ENCODE results near the gene IL22. TPM values are rescaled to one million over a fixed set of nuclear protein-coding genes. Genes with fewer than 3 reads are reported as not detected.

Gene IL22
- not detected in 3 replicates for total RNA-seq

- no peak for DNase-seq (ENCODE audit: low spot score in 2 of 2, unreplicated experiment in 2 of 2)
- Mint-ChIP-seq H3K4me3 (no peak within 1 kb of the TSS), H3K36me3 (no peaks in the 10 kb centered on the region), H3K9me3 (no peaks in the 10 kb centered on the region), H3K27me3 (ENCODE audit: low read depth) (peaks cover 5% of the 10 kb centered on the region), H3K27ac (no peak within 1 kb of the TSS), H3K4me1 (peaks cover 5% of the 10 kb centered on the region)
- TF ChIP-seq CTCF (IDR thresholded peaks at IDR 0.05; ENCODE audit: unreplicated experiment) = no peak
Observed at GRCh38 chr12:68253504-68253903, at the start of gene IL22. Gene IL22, minus strand, starts transcription at chr12:68253604. Its CDS starts 156 bp downstream, at chr12:68253448.

- no peaks in the 10 kb centered on the region for H3K27me3 Mint-ChIP-seq (ENCODE audit: low read depth)
- peaks cover 45% of the 10 kb centered on the region for H3K36me3 Mint-ChIP-seq
- TF ChIP-seq CTCF (IDR thresholded peaks at IDR 0.05; ENCODE audit: unreplicated experiment) = no peak
- peaks cover 29% of the 10 kb centered on the region for H3K9me3 Mint-ChIP-seq
- DNase-seq (ENCODE audit: low spot score in 2 of 2, unreplicated experiment in 2 of 2) = no peak
- peaks cover 13% of the 10 kb centered on the region for H3K4me1 Mint-ChIP-seq
- no peak overlapping the region for H3K27ac Mint-ChIP-seq
- H3K4me3 Mint-ChIP-seq = no peak overlapping the region
Observed at GRCh38 chr12:68297929-68298328, 44.5 kb upstream of the IL22 start.

GRCh38 chr12:68294251-68294650 is 40.8 kb upstream of the IL22 start:
- Mint-ChIP-seq H3K9me3 (peaks cover 7% of the 10 kb centered on the region), H3K27me3 (ENCODE audit: low read depth) (no peaks in the 10 kb centered on the region), H3K27ac (peak overlapping the region; percentile 0), H3K36me3 (peaks cover 12% of the 10 kb centered on the region), H3K4me1 (peaks cover 24% of the 10 kb centered on the region), H3K4me3 (no peak overlapping the region)
- TF ChIP-seq CTCF (IDR thresholded peaks at IDR 0.05; ENCODE audit: unreplicated experiment) = no peak
- DNase-seq (ENCODE audit: low spot score in 2 of 2, unreplicated experiment in 2 of 2) = no peak

GRCh38 chr12:68293347-68293746 is 39.9 kb upstream of the IL22 start:
- peaks cover 3% of the 10 kb centered on the region for H3K36me3 Mint-ChIP-seq
- no peaks in the 10 kb centered on the region for H3K9me3 Mint-ChIP-seq
- H3K27me3 Mint-ChIP-seq (ENCODE audit: low read depth) = no peaks in the 10 kb centered on the region
- no peak for TF ChIP-seq CTCF (IDR thresholded peaks at IDR 0.05; ENCODE audit: unreplicated experiment)
- peaks cover 24% of the 10 kb centered on the region for H3K4me1 Mint-ChIP-seq
- no peak overlapping the region for H3K27ac Mint-ChIP-seq
- no peak overlapping the region for H3K4me3 Mint-ChIP-seq
- DNase-seq (ENCODE audit: low spot score in 2 of 2, unreplicated experiment in 2 of 2) = no peak

GRCh38 chr12:68292151-68292943 is 38.9 kb upstream of the IL22 start:
- no peak for DNase-seq (ENCODE audit: low spot score in 2 of 2, unreplicated experiment in 2 of 2)
- Mint-ChIP-seq H3K4me1 (peaks cover 24% of the 10 kb centered on the region), H3K4me3 (no peak overlapping the region), H3K9me3 (no peaks in the 10 kb centered on the region), H3K27ac (no peak overlapping the region), H3K27me3 (ENCODE audit: low read depth) (no peaks in the 10 kb centered on the region), H3K36me3 (peaks cover 3% of the 10 kb centered on the region)
- TF ChIP-seq CTCF (IDR thresholded peaks at IDR 0.05; ENCODE audit: unreplicated experiment) = no peak

Measured in mesothelial cell of epicardium (in vitro differentiated cells).